GM19395 (cell line): Measurements from ENCODE around the gene SOX2.

Experiments
- ATAC-seq: cut with Tn5 transposase; IDR thresholded peaks from one replicate; pipeline ENCODE4 v1.9.1; 2021; ENCODE audit warnings: mild to moderate bottlenecking, moderate library complexity; ENCODE audit not compliant: unreplicated experiment

The SOX2 gene

DNA sequence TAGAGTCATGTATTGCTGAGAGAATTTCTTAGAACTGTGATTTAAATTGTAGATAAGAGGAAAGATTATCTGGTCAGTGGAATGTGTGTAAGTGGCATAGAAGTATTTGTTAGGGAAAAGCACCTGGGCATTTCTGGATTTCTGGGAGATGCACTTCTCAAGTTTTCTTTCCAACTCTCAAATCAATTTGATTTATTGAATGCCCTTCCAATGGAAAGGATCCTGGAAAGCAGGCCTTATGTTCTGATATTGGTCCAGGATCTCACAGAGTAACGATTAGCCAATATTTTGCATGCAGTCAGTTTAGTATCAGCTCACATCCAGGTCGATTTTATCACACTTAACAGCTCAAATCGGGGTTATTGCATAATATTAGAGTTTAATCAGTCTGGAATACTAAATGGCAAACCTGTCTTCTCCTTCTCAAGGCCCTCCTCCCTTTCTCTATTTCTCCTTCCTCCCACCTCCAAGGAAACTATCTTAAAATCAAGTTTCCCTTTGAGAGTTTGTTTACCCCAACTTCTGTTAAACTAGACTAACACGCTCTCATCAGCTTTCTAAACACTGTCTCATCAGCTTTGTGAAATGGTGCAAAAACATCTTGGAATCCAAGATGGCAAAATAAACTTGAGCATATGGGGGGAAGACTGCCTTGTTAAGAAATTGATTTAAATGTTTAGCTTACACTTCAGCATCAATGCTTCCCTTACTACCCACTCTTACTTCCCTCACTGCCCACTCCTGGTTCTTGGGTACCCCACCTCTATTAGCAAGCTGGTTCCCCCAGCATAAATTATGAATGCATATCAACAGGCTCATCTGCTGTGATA lies 9.5 kb downstream of the SOX2 start:
- ATAC-seq = no peak

DNA sequence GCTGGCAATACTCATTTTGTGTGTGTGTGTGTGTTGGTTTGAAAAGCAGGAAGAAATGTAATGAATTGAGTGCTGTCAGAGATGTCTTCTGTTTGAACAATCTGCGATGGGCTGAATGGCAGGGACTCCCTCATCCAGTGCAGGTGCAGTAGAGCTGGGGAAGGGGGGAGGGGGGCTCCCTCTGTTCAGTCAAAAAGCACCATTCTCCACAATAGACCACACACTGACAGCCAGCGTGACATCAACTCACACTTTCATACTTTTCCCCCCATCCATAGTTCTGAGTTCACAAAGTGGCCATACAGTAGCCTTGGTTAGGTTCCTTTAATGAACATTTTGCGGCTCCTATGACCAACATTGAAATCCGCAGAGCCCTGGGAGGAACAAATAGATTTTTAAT lies 10.4 kb downstream of the SOX2 start:
- no peak for ATAC-seq

DNA sequence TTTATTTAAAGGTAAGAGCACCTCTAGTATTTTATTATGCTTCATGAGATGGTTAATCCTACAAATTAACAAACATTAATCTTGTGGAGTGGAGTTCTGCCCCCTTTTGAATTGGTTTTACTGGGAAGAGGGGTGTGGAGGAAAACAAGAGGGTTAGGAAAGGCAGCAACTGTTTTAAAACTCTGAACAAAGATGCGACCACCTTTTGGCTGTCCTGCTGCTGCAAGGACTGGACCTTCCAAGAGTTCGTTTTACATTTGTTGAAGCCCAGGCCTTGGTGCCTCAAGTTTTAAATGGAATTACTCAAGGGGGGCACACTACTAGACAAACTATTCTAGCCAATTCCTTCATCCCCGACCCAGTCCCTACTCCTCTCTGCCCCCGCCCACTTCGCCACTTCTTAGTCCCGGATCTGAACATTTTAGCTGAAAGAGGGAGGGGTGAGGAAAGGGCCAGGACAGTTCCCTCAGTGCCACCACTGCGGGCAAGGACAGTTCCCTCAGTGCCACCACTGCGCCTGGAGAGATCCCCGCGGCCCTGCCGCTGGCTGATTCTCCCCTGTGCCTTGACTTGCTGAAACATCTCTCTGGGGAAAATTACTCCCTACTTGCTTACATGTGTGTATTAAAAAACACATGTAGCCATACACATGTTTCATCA lies 11.2 kb downstream of the SOX2 start:
- no peak for ATAC-seq

DNA sequence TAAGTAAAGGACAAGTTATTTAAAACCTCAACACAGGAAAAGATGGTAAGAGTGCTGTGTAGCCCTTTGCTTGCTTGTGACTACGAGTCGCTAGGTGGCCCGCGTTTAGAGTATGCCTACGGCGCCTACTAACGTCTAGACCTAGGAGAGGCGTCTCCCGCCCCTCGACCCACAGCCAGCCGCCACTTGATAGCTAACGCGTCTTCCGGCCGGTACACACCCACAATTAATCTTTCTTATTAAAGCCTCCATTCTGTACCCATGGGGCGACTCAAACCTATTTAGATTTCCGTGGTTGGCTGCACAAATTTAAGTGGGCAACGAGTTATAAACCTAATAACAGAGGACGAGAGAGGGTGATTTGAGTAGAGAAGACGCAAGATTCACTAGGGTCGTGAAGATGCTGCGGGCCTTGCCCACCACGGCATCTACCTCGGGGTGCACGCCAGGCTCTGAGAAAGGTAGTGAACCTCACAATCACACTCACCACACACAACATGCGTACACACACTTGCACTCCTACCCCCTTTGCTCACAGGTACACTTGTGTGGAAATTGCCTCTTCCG lies 12.0 kb downstream of the SOX2 start:
- no peak for ATAC-seq

DNA sequence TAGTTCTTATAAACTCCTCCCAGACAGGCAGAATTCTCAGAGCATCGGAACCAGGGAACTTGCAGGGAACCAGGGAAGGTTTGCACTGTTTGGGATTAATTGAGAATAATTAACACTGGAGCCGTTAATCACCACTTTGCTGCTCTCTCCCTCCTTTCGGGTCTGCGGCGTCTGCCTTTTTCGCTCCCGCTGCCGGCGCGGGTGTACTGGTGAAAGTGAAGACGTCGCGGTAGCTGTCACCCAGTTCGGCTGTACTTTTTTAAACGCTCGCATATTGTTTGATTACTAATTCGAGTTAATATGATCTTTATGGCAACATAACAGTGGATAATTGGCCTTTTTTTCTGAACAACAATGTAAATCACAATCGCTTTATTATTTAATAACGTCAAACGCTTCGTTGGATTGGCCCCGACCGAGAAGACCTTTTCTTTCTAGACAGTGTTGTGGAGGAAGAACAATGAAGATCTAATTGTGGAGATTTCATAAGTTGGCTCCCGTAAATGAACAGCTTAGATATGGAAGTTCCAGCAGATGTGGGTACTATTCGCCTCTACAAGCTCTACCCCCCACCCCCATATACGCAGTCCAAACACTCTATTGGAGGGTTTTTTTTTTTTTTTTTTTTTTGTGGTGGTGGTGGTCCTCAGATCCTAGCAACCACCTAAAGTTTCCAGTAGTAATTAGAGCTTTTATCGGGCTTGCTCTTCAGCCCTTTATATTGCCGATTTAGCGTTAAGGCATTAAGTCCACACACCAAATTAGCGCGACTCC lies 12.7 kb downstream of the SOX2 start:
- no peak for ATAC-seq

DNA sequence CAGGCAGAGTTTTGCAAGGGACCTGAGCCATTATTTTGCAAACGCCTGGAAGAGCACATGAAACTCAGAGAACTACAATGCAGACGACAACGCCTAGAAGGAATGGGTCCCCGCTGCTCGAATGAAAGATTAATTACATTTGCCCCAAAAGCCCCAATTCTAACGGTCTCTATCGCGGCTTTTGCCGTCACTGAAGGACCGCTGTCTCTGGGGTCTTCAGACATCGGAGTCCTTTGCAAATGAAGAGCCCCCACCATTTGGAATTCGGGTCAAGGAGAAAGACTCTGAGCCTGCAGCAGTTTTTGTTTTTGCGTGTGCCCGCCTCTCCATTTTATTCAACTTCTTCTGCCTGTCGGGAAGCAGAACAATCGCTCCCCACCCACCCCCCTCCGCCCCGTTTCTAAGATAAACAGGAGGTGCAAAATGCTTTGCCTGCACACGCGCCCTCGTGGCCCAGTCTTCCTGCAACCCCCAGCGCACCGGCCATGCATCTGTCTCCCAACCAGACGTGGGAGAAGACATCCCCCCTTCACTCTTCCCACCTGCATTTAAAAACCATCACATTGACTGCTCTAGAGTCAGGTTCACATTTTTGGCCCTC lies 13.5 kb downstream of the SOX2 start:
- no peak for ATAC-seq

DNA sequence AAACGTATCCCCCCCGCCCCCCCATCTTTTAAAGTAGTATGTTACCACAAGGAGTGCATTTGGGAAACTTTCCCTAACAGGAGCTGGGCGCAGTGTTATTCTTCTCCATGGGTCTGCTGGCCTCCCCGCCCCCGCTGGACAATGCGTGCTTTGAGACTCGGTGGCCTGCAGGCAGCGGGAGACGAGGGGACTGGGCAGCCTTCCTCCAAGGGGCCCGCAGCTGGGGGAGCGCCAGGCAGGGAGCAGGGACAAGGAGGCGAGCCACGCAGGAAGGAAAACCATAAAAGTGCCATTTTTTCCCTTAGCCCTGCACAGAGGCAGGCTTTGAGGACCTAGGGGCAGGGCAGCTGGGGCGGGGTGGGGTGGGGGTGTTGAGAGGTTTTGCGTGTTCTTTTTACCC lies 14.1 kb downstream of the SOX2 start:
- no peak for ATAC-seq

DNA sequence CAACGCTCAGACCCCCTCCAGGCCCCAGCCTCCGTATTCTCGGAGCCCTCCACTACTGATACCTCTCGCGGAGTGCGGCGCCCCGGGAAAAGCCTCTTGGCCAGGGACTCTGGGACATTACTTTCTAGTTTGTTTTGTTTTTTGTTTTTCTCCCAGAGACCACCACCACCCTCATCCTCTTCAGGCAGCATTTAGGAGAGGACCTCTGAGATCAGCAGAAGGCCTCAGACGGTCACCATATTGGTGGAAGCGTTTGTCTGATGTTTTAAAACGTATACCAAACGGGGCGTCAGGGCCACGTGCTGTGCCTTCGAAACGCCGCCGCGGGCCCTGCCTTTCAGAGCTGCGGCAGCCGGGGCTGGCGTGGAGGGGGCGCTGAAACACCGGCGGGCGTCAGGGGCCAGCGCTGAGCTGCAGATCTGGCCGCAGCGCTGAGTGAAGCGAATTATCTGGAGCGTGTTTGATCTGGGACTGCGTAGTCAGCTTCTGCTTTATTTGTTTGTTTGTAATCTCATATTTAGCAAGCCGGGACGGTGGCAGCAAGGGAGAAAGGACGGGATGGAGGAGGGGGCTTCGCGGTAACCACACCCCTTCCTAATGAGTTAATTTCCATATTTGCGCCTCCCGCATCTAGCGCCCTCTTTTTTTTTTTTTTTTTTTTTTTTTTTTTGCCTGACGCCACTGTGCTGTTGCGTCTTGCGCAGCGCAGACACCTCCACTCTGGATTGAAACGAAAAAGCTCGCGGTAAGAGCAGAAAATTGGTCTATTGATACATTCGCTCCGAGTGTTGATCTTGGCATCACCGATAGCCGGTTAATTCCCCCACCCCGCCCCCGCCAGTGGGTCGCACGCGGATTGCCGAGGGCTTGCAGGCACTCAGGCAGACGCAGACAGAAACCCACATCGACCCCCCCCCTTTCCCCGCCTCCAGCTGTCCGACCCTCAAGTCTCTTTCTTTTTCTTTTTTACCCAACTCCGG lies 14.9 kb downstream of the SOX2 start:
- no peak for ATAC-seq

DNA sequence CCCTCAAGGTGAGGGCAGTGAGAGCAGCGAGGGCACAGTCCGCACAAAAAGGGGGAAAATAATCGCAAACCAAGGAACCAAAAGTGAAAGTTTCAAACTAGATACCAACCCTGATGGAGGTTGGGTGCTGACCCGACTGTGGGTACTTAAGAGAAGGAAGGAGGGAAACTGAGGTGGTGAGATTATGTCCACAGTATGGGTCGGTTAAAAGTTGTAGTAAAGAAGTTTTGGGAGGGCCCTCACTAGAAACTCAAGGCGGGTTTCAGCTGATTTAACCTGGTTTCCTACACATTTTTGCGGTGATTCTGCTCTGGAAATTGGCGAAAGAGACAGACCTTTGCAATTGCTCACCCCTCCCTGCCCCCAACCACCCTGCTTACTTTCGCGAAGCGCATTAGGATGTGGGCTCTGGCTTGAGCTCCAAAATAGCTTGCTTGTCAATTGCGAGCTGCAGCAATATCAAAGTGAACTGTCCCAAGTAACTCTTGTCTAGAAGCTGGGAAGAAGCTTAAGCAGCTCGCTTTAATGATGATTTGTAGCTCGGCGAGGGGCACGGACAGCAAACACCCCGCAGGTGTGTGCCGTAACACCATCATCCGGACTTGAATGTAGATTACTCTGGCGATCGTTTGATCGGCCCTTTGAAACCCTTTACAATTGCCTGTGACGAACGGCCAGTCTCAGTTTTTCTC lies 15.8 kb downstream of the SOX2 start:
- ATAC-seq = no peak

DNA sequence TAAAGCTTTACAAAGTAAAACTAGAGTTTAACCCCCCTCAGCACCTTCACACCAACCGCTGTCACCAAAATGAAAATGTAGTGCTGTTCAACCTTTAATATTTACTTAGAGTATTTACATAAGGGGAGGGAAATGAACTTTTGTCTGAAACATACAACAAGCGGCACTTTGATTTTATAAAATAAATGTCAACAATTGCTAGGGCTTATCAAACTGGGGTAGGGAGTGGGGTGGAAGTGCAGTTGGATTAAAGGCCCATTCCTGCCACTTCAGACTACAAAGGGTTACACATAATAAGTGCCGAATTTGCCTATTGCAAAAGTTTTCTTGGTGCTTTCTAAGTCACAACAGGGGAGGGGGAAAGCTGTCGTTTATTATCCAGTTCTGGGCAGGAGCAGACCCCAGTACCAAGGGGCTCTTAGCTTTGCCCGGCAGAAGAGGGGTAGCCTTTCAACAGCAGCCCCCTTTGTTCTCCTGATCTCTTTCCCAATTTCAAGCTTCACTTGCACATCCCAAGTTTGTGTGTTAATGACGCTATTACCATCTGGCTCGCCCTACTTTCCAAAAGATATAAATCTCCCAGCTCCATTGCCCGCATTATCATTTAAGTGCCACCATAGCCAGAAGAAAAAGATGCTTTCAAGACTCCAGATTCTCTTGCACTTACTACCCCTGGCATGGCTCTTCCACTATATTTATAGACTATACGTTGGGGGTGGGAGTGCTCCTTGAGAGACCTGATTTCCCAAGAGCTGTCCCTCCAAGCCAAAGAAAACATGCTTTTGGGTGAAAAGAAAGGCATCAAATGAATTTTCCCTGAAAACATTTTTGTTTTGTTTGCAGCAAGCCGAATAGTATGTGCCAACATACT lies 17.0 kb downstream of the SOX2 start:
- no peak for ATAC-seq

DNA sequence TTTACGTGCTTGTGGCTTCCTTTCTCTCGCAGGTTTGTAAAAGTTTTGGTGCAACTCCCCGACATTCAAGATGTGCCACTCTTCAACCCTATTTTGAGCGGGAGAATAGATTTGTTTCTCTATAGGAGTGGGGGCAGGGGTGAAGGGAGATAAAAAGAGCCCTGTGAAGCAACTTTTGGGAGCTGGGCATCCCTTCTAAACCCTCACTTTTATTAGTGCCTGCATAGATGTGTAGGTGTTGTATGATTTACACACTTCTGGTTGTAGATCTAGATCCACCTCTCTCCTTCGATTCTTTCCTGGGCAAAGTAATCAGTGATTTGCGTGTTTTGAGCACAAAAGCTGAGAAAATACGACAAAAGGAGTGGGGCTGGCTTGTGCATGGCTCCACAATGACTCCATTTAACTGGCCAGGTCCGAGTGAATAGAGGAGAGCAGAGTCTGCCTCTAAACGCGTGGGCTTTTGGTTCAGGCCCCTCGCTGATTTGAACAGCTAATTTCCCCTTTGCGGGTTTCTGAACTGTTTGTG lies 17.7 kb downstream of the SOX2 start:
- no peak for ATAC-seq

DNA sequence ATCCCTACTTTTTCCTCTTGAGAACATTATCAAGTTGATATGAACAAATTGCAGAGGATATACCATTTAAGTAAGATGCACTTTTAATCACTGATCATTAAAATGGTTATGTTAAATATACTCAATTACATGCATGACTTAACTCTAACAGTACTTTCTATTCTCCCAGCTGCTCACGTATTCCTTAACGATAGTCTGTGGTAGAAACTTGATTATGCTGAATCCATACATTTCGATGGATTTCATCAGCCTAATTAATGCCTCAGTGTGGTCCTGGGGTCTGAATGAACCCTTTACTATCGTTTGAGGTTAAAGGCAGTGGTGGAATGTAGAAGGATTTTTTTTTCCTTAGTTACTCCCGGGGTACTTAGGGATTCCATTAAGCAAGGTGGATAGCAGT lies 18.6 kb downstream of the SOX2 start:
- ATAC-seq = no peak

DNA sequence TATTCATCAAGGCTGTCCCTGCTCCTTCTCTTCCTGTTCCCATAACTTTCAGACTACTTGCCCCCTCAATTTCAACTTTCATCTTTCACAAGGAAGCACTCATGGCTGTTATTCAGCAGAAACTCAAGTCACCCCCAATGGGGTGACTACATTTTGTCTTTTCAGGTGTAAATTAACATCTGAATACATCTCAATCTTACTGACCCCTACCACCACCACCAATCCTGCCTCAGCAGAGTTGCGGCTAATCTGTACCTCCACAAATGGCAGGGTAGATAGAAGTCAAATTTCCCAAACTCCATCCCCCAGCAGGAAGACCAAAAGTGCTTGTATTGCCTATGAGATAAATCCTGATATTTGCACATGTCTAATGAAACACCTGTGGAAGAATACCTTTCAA lies 19.2 kb downstream of the SOX2 start:
- ATAC-seq = no peak

DNA sequence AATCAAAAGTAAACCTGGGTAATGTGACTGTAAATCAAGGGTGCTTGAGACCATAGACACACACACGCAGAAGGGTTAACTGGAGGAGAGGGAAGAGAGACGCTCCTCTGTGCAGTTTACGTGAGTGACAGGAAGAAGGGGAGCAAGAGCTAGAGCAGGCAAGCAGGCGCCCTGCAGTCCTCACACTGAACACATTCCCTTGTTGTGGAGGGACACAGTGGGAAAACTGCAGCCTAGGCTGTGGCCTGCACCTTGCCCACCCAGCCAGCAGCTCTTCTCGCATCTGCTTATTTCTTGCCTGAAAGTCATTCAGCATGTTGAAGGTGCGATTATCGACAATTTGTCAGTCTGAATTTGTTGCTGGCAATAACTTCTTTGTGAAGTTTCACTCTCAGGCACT lies 24.2 kb downstream of the SOX2 start:
- no peak for ATAC-seq

DNA sequence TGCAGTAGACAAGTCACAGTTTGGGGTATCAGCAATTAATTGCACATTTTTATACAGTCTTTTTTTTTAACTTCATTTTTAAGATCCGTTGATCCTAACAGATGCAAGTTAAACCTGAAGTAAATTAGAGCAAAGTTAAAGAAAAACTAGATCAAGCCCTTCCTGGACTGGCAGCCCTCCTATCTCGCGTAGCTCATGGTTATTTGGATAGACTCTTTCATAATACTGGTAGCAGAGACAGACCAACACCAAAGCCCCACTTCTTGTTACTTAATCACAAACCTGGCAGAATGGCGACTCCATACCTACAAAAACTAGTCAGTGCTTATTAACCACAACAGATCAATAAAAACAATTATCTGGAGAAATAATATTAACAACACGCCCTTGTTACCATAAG lies 26.8 kb downstream of the SOX2 start:
- no peak for ATAC-seq

DNA sequence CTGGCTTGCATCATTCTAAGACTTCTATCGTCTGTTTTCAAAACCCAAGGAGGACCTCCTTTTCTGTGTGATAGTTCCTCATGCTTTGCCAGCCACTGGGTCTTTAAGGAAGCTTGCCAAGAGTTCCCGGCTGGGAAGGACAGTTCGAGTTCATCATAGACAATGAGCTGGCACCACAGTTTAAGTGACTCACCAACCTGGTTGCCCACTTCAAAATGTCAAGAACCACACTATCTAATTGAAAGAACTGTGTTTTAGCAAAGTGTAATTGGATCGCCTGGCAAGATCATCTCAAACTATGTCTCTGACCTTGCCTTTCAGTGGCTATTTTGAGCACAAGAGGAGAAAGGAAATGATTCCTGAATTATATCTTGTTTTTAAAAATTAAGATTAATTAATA lies 27.9 kb downstream of the SOX2 start:
- no peak for ATAC-seq

DNA sequence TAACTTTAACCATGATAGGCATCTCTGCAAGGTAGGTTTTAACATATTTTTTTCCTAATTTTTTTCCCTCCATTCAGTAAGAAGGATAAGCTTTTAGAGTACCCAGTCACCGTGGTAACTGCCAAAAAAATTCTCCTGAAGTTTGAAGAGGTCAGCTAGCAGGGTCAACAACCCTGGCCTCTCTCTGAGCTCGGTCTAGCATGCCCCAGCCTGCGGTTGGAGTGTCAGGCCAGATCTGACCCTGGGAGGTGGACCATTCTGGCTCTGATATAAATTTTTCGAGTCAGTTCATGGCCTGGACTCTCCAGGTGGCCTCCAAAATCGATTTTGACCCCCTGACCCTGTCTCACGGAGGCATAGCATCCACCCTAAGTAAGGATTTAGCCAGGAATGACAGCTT lies 29.7 kb downstream of the SOX2 start:
- no peak for ATAC-seq

DNA sequence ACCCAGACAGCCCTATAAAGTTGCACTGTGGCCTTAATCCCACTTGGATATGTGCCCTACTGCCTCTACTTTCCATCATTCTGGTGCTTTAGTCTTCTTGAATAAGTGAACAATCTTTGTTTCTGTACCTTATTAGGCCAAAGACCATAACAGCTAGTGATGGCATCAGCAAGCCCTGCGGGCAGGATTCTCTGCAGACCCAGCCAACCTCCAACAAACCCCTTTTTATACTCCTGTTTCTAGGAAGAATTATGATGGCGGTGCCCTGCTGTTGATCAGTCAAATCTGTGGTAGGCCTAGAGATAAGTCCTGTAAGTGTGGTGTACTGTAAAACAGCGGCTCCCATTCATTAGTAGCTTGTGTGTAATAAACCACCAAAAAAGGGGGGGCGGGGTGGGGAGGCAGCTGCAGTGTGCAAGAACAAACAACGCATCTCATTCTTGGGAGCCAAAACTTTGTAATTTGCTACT lies 40.5 kb downstream of the SOX2 start:
- no peak for ATAC-seq
